Colonic mucosa (tissue), 4 donors: Measurements from ENCODE around the gene DIS3. TPM values are rescaled to one million over a fixed set of nuclear protein-coding genes. Genes with fewer than 3 reads are reported as not detected.
"Not testable (repeated sequence)": the region's sequence is repeated elsewhere in the genome, so short reads cannot be mapped to it uniquely, and the experiment has no call there.

ENCODE experiments used
- DNase-seq: peaks from one replicate; pipeline ENCODE4 v3.0.0-alpha.2; 2020
- H3K27ac ChIP-seq: fragments of 200-600 bp; one replicate; pipeline ENCODE4 v1.8.0; 2021
- H3K27me3 ChIP-seq: fragments of 200-600 bp; one replicate; pipeline ENCODE4 v1.8.0; 2021
- H3K36me3 ChIP-seq: fragments of 200-600 bp; one replicate; pipeline ENCODE4 v1.8.0; 2021
- H3K4me1 ChIP-seq: fragments of 200-600 bp; one replicate; pipeline ENCODE4 v1.8.0; 2021; ENCODE audit warnings: mild to moderate bottlenecking
- H3K4me3 ChIP-seq: fragments of 200-600 bp; one replicate; pipeline ENCODE4 v1.8.0; 2021
- H3K9ac ChIP-seq, 2 donors: one replicate each; pipeline ENCODE4 v1.7.0; 2013; ENCODE audit warnings: control low read depth in 2 of 2, low read depth in 2 of 2, low read length in 2 of 2
- H3K9me3 ChIP-seq: fragments of 200-600 bp; one replicate; pipeline ENCODE4 v1.8.0; 2021
- intact Hi-C: fragments of 100-400 bp; cut with DNase I; formaldehyde crosslinking; loops from one replicate; pipeline ENCODE4 v1.14.1; 2022
- total RNA-seq, 2 donors: library from RNA; stranded (reverse); fragmentation: NEBNext Ultra II Directional in 1 of 2; extraction: Animal tissue kit (Norgen Biotek cat#: 25700) in 1 of 2; gene quantifications; one replicate each; pipeline ENCODE4 v1.2.1, GENCODE V29; 2021
- TF ChIP-seq, protein P1 (sequence below): fragments of 200-600 bp; IDR thresholded peaks from one replicate; pipeline ENCODE4 v1.8.0; 2022; ENCODE audit warnings: antibody characterized with exemption, mild to moderate bottlenecking
- donor health status: healthy.
- donor health status: DM: no; HTN: no; CAD: no.
- donor health status: DM: no; HTN: no; CAD: no.

Gene DIS3
- total RNA-seq, 2 donors from 2014 or later: 25.0 to 27.4 TPM

- peak overlapping the region in 1 of 2 donors; percentile 21 for H3K9ac ChIP-seq
- H3K4me3 ChIP-seq: no peak overlapping the region
- DNase-seq: no peak
- H3K9me3 ChIP-seq: no peaks in the 10 kb centered on the region
- no peaks in the 10 kb centered on the region for H3K4me1 ChIP-seq
- intact Hi-C loops: loop anchor here (5.0 kb wide), 1 partner anchor 898 kb away; no protein-coding TSS in a partner anchor
- no peaks in the 10 kb centered on the region for H3K27me3 ChIP-seq
- no peaks in the 10 kb centered on the region for H3K36me3 ChIP-seq
- TF ChIP-seq, protein P1, sequence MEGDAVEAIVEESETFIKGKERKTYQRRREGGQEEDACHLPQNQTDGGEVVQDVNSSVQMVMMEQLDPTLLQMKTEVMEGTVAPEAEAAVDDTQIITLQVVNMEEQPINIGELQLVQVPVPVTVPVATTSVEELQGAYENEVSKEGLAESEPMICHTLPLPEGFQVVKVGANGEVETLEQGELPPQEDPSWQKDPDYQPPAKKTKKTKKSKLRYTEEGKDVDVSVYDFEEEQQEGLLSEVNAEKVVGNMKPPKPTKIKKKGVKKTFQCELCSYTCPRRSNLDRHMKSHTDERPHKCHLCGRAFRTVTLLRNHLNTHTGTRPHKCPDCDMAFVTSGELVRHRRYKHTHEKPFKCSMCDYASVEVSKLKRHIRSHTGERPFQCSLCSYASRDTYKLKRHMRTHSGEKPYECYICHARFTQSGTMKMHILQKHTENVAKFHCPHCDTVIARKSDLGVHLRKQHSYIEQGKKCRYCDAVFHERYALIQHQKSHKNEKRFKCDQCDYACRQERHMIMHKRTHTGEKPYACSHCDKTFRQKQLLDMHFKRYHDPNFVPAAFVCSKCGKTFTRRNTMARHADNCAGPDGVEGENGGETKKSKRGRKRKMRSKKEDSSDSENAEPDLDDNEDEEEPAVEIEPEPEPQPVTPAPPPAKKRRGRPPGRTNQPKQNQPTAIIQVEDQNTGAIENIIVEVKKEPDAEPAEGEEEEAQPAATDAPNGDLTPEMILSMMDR: peak; percentile 60
- no peak overlapping the region for H3K27ac ChIP-seq
Observed at GRCh38 chr13:72808917-72809500, 27.3 kb upstream of the DIS3 start.

- not testable (repeated sequence) for H3K9me3 ChIP-seq, H3K4me1 ChIP-seq, H3K4me3 ChIP-seq, DNase-seq, H3K27ac ChIP-seq, H3K9ac ChIP-seq, H3K36me3 ChIP-seq, H3K27me3 ChIP-seq
- intact Hi-C loops: loop anchor here (5.0 kb wide), 1 partner anchor 901 kb away; no protein-coding TSS in a partner anchor
Observed at GRCh38 chr13:72806514-72806913, 24.8 kb upstream of the DIS3 start.

DNA sequence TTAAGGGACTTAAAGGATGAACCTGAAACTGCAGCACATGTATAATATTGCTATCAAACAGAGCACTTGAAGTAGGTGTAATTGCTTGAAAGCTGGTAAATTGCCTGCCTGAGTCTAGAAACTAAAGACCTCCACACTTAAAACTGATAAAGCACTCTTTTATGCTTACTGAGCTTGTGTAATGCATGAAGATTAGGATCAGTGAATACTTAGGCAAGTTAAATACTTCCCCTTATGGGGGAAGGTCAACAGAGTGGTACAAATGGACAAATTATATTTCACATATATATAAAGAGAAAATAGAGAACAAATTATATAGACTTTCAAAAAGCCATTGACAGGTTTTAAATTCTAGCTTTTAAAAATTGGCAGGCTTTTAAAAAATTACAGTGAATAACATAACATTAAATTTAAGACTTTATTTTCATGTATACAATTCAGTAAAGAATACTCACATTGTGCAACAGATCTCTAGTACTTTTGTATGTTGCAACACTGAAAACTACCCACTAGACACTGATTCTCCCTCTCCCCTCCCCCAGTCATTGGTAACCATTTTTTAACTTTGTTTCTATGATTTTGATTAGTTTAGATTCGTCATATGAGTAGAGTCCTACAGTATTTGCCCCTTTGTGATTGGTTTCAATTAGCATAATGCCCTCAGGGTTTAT is 24.1 kb upstream of the DIS3 start:
- no peaks in the 10 kb centered on the region for H3K36me3 ChIP-seq
- H3K27me3 ChIP-seq: no peaks in the 10 kb centered on the region
- no peak overlapping the region for H3K9ac ChIP-seq
- no peaks in the 10 kb centered on the region for H3K4me1 ChIP-seq
- H3K27ac ChIP-seq: no peak overlapping the region
- intact Hi-C loops: loop anchor here (5.0 kb wide), 1 partner anchor 901 kb away; no protein-coding TSS in a partner anchor
- no peak for DNase-seq
- TF ChIP-seq, protein P1: no peak
- H3K4me3 ChIP-seq: no peak overlapping the region
- no peaks in the 10 kb centered on the region for H3K9me3 ChIP-seq

- Histone ChIP-seq H3K4me1 (no peaks in the 10 kb centered on the region), H3K9me3 (no peaks in the 10 kb centered on the region), H3K4me3 (no peak overlapping the region), H3K27me3 (no peaks in the 10 kb centered on the region), H3K36me3 (no peaks in the 10 kb centered on the region), H3K9ac (no peak overlapping the region), H3K27ac (no peak overlapping the region)
- no peak for DNase-seq
- TF ChIP-seq, protein P1: no peak
- intact Hi-C loops: no loop called here
Observed at GRCh38 chr13:72804301-72804700, 22.6 kb upstream of the DIS3 start.

- Histone ChIP-seq H3K9me3 (no peaks in the 10 kb centered on the region), H3K36me3 (peaks cover 4% of the 10 kb centered on the region), H3K27ac (no peak overlapping the region), H3K4me1 (no peaks in the 10 kb centered on the region), H3K9ac (no peak overlapping the region), H3K4me3 (no peak overlapping the region), H3K27me3 (no peaks in the 10 kb centered on the region)
- TF ChIP-seq, protein P1: no peak
- DNase-seq: no peak
- intact Hi-C loops: no loop called here
Observed at GRCh38 chr13:72798817-72799216, 17.1 kb upstream of the DIS3 start.

- H3K27ac ChIP-seq: no peak overlapping the region
- H3K4me3 ChIP-seq: no peak overlapping the region
- no peaks in the 10 kb centered on the region for H3K4me1 ChIP-seq
- no peaks in the 10 kb centered on the region for H3K9me3 ChIP-seq
- H3K36me3 ChIP-seq: peaks cover 9% of the 10 kb centered on the region
- intact Hi-C loops: no loop called here
- no peak for DNase-seq
- no peaks in the 10 kb centered on the region for H3K27me3 ChIP-seq
- TF ChIP-seq, protein P1: no peak
- no peak overlapping the region for H3K9ac ChIP-seq
Observed at GRCh38 chr13:72792640-72793039, 10.9 kb upstream of the DIS3 start.
